ENCODE data around the gene TTC3.

- TF ChIP-seq CTCF (IDR thresholded peaks at IDR 0.05) (no peak), ZFX (IDR thresholded peaks at IDR 0.05; ENCODE audit: borderline replicate concordance) (no peak)
Measured at GRCh38 chr21:37036177-37036576, 36.9 kb upstream of the TTC3 start.
